Activated CD4-positive, alpha-beta T cell treated with anti-CD3 and anti-CD28 coated beads, Interleukin-2, amount 10 ng/mL, durations not matched to agents 7 days and 5 days (primary cell): Measurements from ENCODE around the gene GRIP2. TPM values are rescaled to one million over a fixed set of nuclear protein-coding genes. Genes with fewer than 3 reads are reported as not detected.

Experiments
- CTCF ChIA-PET: fragments of 350-600 bp; sonication (Branson Sonifier 250); formaldehyde crosslinking; loops from one replicate; lab custom pipeline; 2021; ENCODE audit warnings: antibody characterized with exemption; lab: Charles Lee
- POLR2A ChIA-PET: fragments of 350-600 bp; sonication (Branson Sonifier 250); formaldehyde crosslinking; loops from one replicate; lab custom pipeline; 2021; ENCODE audit warnings: antibody characterized with exemption; lab: Charles Lee
- DNase-seq: peaks from one replicate; pipeline ENCODE4 v3.0.0-alpha.2; 2020
- H3K27ac Mint-ChIP-seq: one replicate; pipeline ENCODE4 v1.8.0; 2021; ENCODE audit warnings: mild to moderate bottlenecking, moderate library complexity, mixed read lengths
- H3K27me3 Mint-ChIP-seq: one replicate; pipeline ENCODE4 v1.8.0; 2021; ENCODE audit warnings: mixed read lengths
- H3K36me3 Mint-ChIP-seq: one replicate; pipeline ENCODE4 v1.8.0; 2021; ENCODE audit warnings: low read depth, mixed read lengths
- H3K4me1 Mint-ChIP-seq: one replicate; pipeline ENCODE4 v1.8.0; 2021; ENCODE audit warnings: mixed read lengths
- H3K4me3 Mint-ChIP-seq: one replicate; pipeline ENCODE4 v1.8.0; 2021; ENCODE audit warnings: mild to moderate bottlenecking, moderate library complexity, mixed read lengths
- H3K9me3 Mint-ChIP-seq: one replicate; pipeline ENCODE4 v1.8.0; 2021; ENCODE audit warnings: mixed read lengths
- total RNA-seq, 2 experiments: library from RNA; stranded (reverse); gene quantifications; one replicate each; pipeline ENCODE4 v1.2.3, GENCODE V29; 2021

Gene GRIP2
- total RNA-seq, 2 experiments from 2014 or later, result 0.15 to 0.45 TPM

- CTCF ChIA-PET, result no interaction called here
- Mint-ChIP-seq H3K36me3 (peaks cover 16% of the 10 kb centered on the region), H3K4me1 (peaks cover 5% of the 10 kb centered on the region), H3K4me3 (no peak overlapping the region), H3K9me3 (no peaks in the 10 kb centered on the region), H3K27ac (no peak overlapping the region), H3K27me3 (no peaks in the 10 kb centered on the region)
- POLR2A ChIA-PET, result no interaction called here
- no peak for DNase-seq
Measured at GRCh38 chr3:14465425-14465824, 74.7 kb downstream of the GRIP2 start.

- DNase-seq, result no peak
- Mint-ChIP-seq H3K9me3 (no peaks in the 10 kb centered on the region), H3K27ac (no peak overlapping the region), H3K4me1 (peaks cover 11% of the 10 kb centered on the region), H3K4me3 (no peak overlapping the region), H3K27me3 (no peaks in the 10 kb centered on the region), H3K36me3 (peaks cover 23% of the 10 kb centered on the region)
- POLR2A ChIA-PET, result no interaction called here
- CTCF ChIA-PET, result no interaction called here
Measured at GRCh38 chr3:14464521-14464920, 75.6 kb downstream of the GRIP2 start.

- POLR2A ChIA-PET, result no interaction called here
- no peak overlapping the region for H3K4me3 Mint-ChIP-seq
- CTCF ChIA-PET, result no interaction called here
- no peaks in the 10 kb centered on the region for H3K9me3 Mint-ChIP-seq
- peaks cover 11% of the 10 kb centered on the region for H3K4me1 Mint-ChIP-seq
- H3K27me3 Mint-ChIP-seq, result no peaks in the 10 kb centered on the region
- no peak overlapping the region for H3K27ac Mint-ChIP-seq
- peaks cover 23% of the 10 kb centered on the region for H3K36me3 Mint-ChIP-seq
- no peak for DNase-seq
Measured at GRCh38 chr3:14464141-14464465, 76.0 kb downstream of the GRIP2 start.

GRCh38 chr3:14463330-14464140 is 76.6 kb downstream of the GRIP2 start:
- H3K4me1 Mint-ChIP-seq, result peaks cover 13% of the 10 kb centered on the region
- ChIA-PET CTCF (interaction anchor here (0.6 to 1.6 kb wide), 2 partner anchors 75 to 263 kb away, joined by 4 read pairs; no protein-coding TSS in a partner anchor), POLR2A (no interaction called here)
- no peaks in the 10 kb centered on the region for H3K27me3 Mint-ChIP-seq
- H3K27ac Mint-ChIP-seq, result no peak overlapping the region
- no peak overlapping the region for H3K4me3 Mint-ChIP-seq
- H3K9me3 Mint-ChIP-seq, result no peaks in the 10 kb centered on the region
- no peak for DNase-seq
- H3K36me3 Mint-ChIP-seq, result peaks cover 23% of the 10 kb centered on the region

- Mint-ChIP-seq H3K27me3 (no peaks in the 10 kb centered on the region), H3K4me3 (no peak overlapping the region), H3K9me3 (no peaks in the 10 kb centered on the region), H3K27ac (peak overlapping the region; percentile 4), H3K36me3 (peaks cover 23% of the 10 kb centered on the region), H3K4me1 (peaks cover 13% of the 10 kb centered on the region)
- POLR2A ChIA-PET, result interaction anchor here (1.1 kb wide), 1 partner anchor 60 kb away, joined by 3 read pairs; no protein-coding TSS in a partner anchor
- CTCF ChIA-PET, result interaction anchor here (0.6 to 2.0 kb wide), 4 partner anchors 40 to 566 kb away, joined by 3 to 8 read pairs (median 4); no protein-coding TSS in a partner anchor
- DNase-seq, result no peak
Measured at GRCh38 chr3:14462738-14463137, 77.4 kb downstream of the GRIP2 start.

GRCh38 chr3:14461748-14462324 is 78.3 kb downstream of the GRIP2 start:
- H3K27ac Mint-ChIP-seq, result peak overlapping the region; percentile 73
- H3K4me1 Mint-ChIP-seq, result peaks cover 13% of the 10 kb centered on the region
- DNase-seq, result peak; percentile 50
- no peaks in the 10 kb centered on the region for H3K9me3 Mint-ChIP-seq
- H3K4me3 Mint-ChIP-seq, result no peak overlapping the region
- POLR2A ChIA-PET, result interaction anchor here (0.6 to 1.1 kb wide), 2 partner anchors 59 to 554 kb away, joined by 3 read pairs; no protein-coding TSS in a partner anchor
- peaks cover 20% of the 10 kb centered on the region for H3K36me3 Mint-ChIP-seq
- CTCF ChIA-PET, result interaction anchor here (1.2 to 2.0 kb wide), 4 partner anchors 18 to 565 kb away, joined by 3 to 8 read pairs (median 4); no protein-coding TSS in a partner anchor
- H3K27me3 Mint-ChIP-seq, result no peaks in the 10 kb centered on the region

GRCh38 chr3:14461006-14461747 is 79.0 kb downstream of the GRIP2 start:
- Mint-ChIP-seq H3K27me3 (no peaks in the 10 kb centered on the region), H3K4me1 (peaks cover 13% of the 10 kb centered on the region), H3K9me3 (no peaks in the 10 kb centered on the region), H3K4me3 (no peak overlapping the region), H3K27ac (peak overlapping the region; percentile 73), H3K36me3 (peaks cover 20% of the 10 kb centered on the region)
- ChIA-PET POLR2A (no interaction called here), CTCF (interaction anchor here (0.9 to 2.0 kb wide), 4 partner anchors 19 to 565 kb away, joined by 3 to 8 read pairs (median 4); no protein-coding TSS in a partner anchor)
- DNase-seq, result no peak

- CTCF ChIA-PET, result interaction anchor here (0.9 to 2.0 kb wide), 3 partner anchors 19 to 564 kb away, joined by 3 to 8 read pairs (median 4); no protein-coding TSS in a partner anchor
- peaks cover 20% of the 10 kb centered on the region for H3K36me3 Mint-ChIP-seq
- POLR2A ChIA-PET, result no interaction called here
Measured at GRCh38 chr3:14460342-14461005, 79.7 kb downstream of the GRIP2 start.

GRCh38 chr3:14459787-14460186 is 80.4 kb downstream of the GRIP2 start:
- no peak for DNase-seq
- ChIA-PET CTCF (interaction anchor here (1.6 kb wide), 1 partner anchor 9 kb away, joined by 4 read pairs; no protein-coding TSS in a partner anchor), POLR2A (no interaction called here)
- Mint-ChIP-seq H3K4me3 (no peak overlapping the region), H3K9me3 (no peaks in the 10 kb centered on the region), H3K27me3 (no peaks in the 10 kb centered on the region), H3K4me1 (peaks cover 13% of the 10 kb centered on the region), H3K36me3 (peaks cover 20% of the 10 kb centered on the region), H3K27ac (peak overlapping the region; percentile 57)

More at GRCh38 chr3:14460342-14461005, 79.7 kb downstream of the GRIP2 start:
- Mint-ChIP-seq H3K4me1 (peaks cover 13% of the 10 kb centered on the region), H3K4me3 (no peak overlapping the region), H3K9me3 (no peaks in the 10 kb centered on the region), H3K27ac (peak overlapping the region; percentile 76), H3K27me3 (no peaks in the 10 kb centered on the region)
- no peak for DNase-seq

- no peak overlapping the region for H3K4me3 Mint-ChIP-seq
- peaks cover 13% of the 10 kb centered on the region for H3K4me1 Mint-ChIP-seq
- no peaks in the 10 kb centered on the region for H3K9me3 Mint-ChIP-seq
- DNase-seq, result no peak
- POLR2A ChIA-PET, result no interaction called here
- H3K36me3 Mint-ChIP-seq, result peaks cover 20% of the 10 kb centered on the region
- H3K27me3 Mint-ChIP-seq, result no peaks in the 10 kb centered on the region
- CTCF ChIA-PET, result interaction anchor here (0.6 to 1.6 kb wide), 4 partner anchors 9 to 563 kb away, joined by 3 to 4 read pairs (median 4); no protein-coding TSS in a partner anchor
- no peak overlapping the region for H3K27ac Mint-ChIP-seq
Measured at GRCh38 chr3:14459384-14459783, 80.8 kb downstream of the GRIP2 start.

- H3K4me1 Mint-ChIP-seq, result peaks cover 13% of the 10 kb centered on the region
- no peak overlapping the region for H3K4me3 Mint-ChIP-seq
- no peak for DNase-seq
- H3K36me3 Mint-ChIP-seq, result peaks cover 20% of the 10 kb centered on the region
- H3K9me3 Mint-ChIP-seq, result no peaks in the 10 kb centered on the region
- CTCF ChIA-PET, result interaction anchor here (0.6 to 1.6 kb wide), 5 partner anchors 8 to 562 kb away, joined by 3 to 4 read pairs (median 4); no protein-coding TSS in a partner anchor
- POLR2A ChIA-PET, result no interaction called here
- H3K27me3 Mint-ChIP-seq, result no peaks in the 10 kb centered on the region
- peak overlapping the region; percentile 73 for H3K27ac Mint-ChIP-seq
Measured at GRCh38 chr3:14458434-14459275, 81.5 kb downstream of the GRIP2 start.
